H1 (cell line): ENCODE results near the gene CEP83. TPM values are rescaled to one million over a fixed set of nuclear protein-coding genes. Genes with fewer than 3 reads are reported as not detected.

Source experiments
- CTCF ChIA-PET: fragments of 300-600 bp; sonication (Branson Sonifier 250); formaldehyde crosslinking; loops from one replicate; lab custom pipeline; 2021; ENCODE audit not compliant: partially characterized antibody; lab: Charles Lee
- POLR2A ChIA-PET: fragments of 300-600 bp; sonication (Branson Sonifier 250); formaldehyde crosslinking; loops from one replicate; lab custom pipeline; 2021; ENCODE audit warnings: inconsistent platforms; ENCODE audit not compliant: partially characterized antibody; lab: Charles Lee
- DNase-seq, 2 experiments: peaks; one replicate each; pipeline versions ENCODE4 v3.0.0 to v3.0.0-alpha.2; 2010 to 2022; ENCODE audit warnings: low spot score in 2 of 2, low read depth in 1 of 2, mixed read lengths in 1 of 2
- FAIRE-seq: peaks from 2 replicates; lab custom pipeline; 2011; peaks lifted over from hg19 to GRCh38; lab: Jason Lieb, UNC
- H2AFZ ChIP-seq: 2 replicates; pipeline ENCODE4 v1.8.1; 2012; ENCODE audit warnings: low read length, inconsistent platforms
- H2AK5ac ChIP-seq: 2 replicates; pipeline ENCODE4 v1.6.1; 2013; ENCODE audit warnings: low read depth, low read length
- H2BK120ac ChIP-seq: replicated peaks from 2 replicates; pipeline ENCODE3; 2013; ENCODE audit warnings: low read depth, low read length, inconsistent platforms
- H2BK12ac ChIP-seq: 2 replicates; pipeline ENCODE4 v1.6.1; 2013; ENCODE audit warnings: low read depth, low read length
- H2BK15ac ChIP-seq: 2 replicates; pipeline ENCODE4 v1.6.1; 2013; ENCODE audit warnings: low read length
- H2BK20ac ChIP-seq: 2 replicates; pipeline ENCODE4 v1.6.1; 2013; ENCODE audit warnings: low read length
- H2BK5ac ChIP-seq: 2 replicates; pipeline ENCODE4 v1.6.1; 2013; ENCODE audit warnings: low read depth, low read length
- H3K14ac ChIP-seq: 2 replicates; pipeline ENCODE4 v1.6.1; 2013; ENCODE audit warnings: inconsistent platforms; ENCODE audit not compliant: insufficient read length
- H3K18ac ChIP-seq: 2 replicates; pipeline ENCODE4 v1.6.1; 2013; ENCODE audit warnings: low read length; ENCODE audit errors: extremely low read depth
- H3K23ac ChIP-seq: 2 replicates; pipeline ENCODE4 v1.6.1; 2013; ENCODE audit warnings: inconsistent platforms; ENCODE audit not compliant: insufficient read length
- H3K23me2 ChIP-seq: 2 replicates; pipeline ENCODE4 v1.6.1; 2013; ENCODE audit warnings: low read depth, low read length
- H3K27ac ChIP-seq: 2 replicates; pipeline ENCODE4 v1.6.1; 2011; ENCODE audit warnings: low read depth, low read length, inconsistent platforms
- H3K27me3 ChIP-seq, 4 experiments: replicated peaks in 1 of 4; 1 replicate in 1 of 4; 2 replicates in 3 of 4; pipeline versions ENCODE4 v1.6.1 to v1.8.1; 2011 to 2013; ENCODE audit warnings: low read length in 3 of 4, mild to moderate bottlenecking in 3 of 4, inconsistent platforms in 2 of 4, mixed read lengths in 2 of 4, moderate library complexity in 1 of 4; ENCODE audit not compliant: control insufficient read depth in 3 of 4, insufficient read depth in 3 of 4; ENCODE audit errors: extremely low read depth in 1 of 4
- H3K36me3 ChIP-seq, 4 experiments: 2 replicates each; pipeline versions ENCODE4 v1.6.1 to v1.8.1; 2011 to 2013; ENCODE audit warnings: mild to moderate bottlenecking in 4 of 4, low read length in 3 of 4, moderate library complexity in 2 of 4, control low read depth in 1 of 4, inconsistent platforms in 1 of 4; ENCODE audit not compliant: insufficient read depth in 4 of 4, control insufficient read depth in 2 of 4
- H3K4ac ChIP-seq: replicated peaks from 2 replicates; pipeline ENCODE3; 2013; ENCODE audit warnings: low read length, low read depth, mixed read lengths, inconsistent platforms; ENCODE audit not compliant: insufficient read length
- H3K4me1 ChIP-seq, 4 experiments: replicated peaks in 1 of 4; 1 replicate in 1 of 4; 2 replicates in 3 of 4; pipeline versions ENCODE4 v1.6.1 to v1.8.1; 2011 to 2013; ENCODE audit warnings: low read length in 3 of 4, inconsistent platforms in 2 of 4, mixed read lengths in 1 of 4; ENCODE audit not compliant: insufficient read depth in 4 of 4, control insufficient read depth in 3 of 4
- H3K4me2 ChIP-seq, 2 experiments: 2 replicates each; pipeline versions ENCODE4 v1.6.1 to v1.8.1; 2011 to 2013; ENCODE audit warnings: low read depth in 2 of 2, low read length in 2 of 2, control low read depth in 1 of 2, inconsistent platforms in 1 of 2, mild to moderate bottlenecking in 1 of 2; ENCODE audit not compliant: insufficient read depth in 1 of 2
- H3K4me3 ChIP-seq, 4 experiments: fragments of 200-600, 300-600 bp in 1 of 4; sonication (generic), shearing (Covaris generic), sonication (Bioruptor Twin) in 1 of 4; 2 replicates each; pipeline versions ENCODE4 v1.5.1 to v1.8.1; 2011 to 2016; ENCODE audit warnings: low read length in 4 of 4, low read depth in 3 of 4, control low read depth in 2 of 4, inconsistent platforms in 2 of 4, mild to moderate bottlenecking in 2 of 4, mixed read lengths in 1 of 4, moderate library complexity in 1 of 4; ENCODE audit not compliant: insufficient read depth in 2 of 4; ENCODE audit errors: extremely low read depth in 1 of 4
- H3K56ac ChIP-seq: replicated peaks from 2 replicates; pipeline ENCODE3; 2013; ENCODE audit warnings: low read depth, mild to moderate bottlenecking, mixed read lengths, low read length, inconsistent platforms; ENCODE audit not compliant: insufficient read length
- H3K79me1 ChIP-seq: 2 replicates; pipeline ENCODE4 v1.6.1; 2013; ENCODE audit warnings: low read depth, low read length, control low read depth
- H3K79me2 ChIP-seq, 2 experiments: 2 replicates each; pipeline versions ENCODE4 v1.6.1 to v1.8.1; 2012 to 2013; ENCODE audit warnings: low read length in 2 of 2, mild to moderate bottlenecking in 2 of 2, inconsistent platforms in 1 of 2; ENCODE audit not compliant: insufficient read depth in 2 of 2, control insufficient read depth in 1 of 2
- H3K9ac ChIP-seq, 4 experiments: replicated peaks in 1 of 4; 1 replicate in 1 of 4; 2 replicates in 3 of 4; pipeline versions ENCODE4 v1.6.1 to v1.8.1; 2011 to 2013; ENCODE audit warnings: low read depth in 3 of 4, low read length in 3 of 4, control low read depth in 2 of 4, mild to moderate bottlenecking in 2 of 4, moderate library complexity in 2 of 4, inconsistent platforms in 1 of 4; ENCODE audit errors: extremely low read depth in 1 of 4
- H3K9me3 ChIP-seq, 2 experiments: 2 replicates each; pipeline versions ENCODE4 v1.6.1 to v1.8.1; 2012 to 2013; ENCODE audit warnings: mild to moderate bottlenecking in 2 of 2, moderate library complexity in 2 of 2, control low read depth in 1 of 2, inconsistent platforms in 1 of 2, low read depth in 1 of 2, low read length in 1 of 2, mixed read lengths in 1 of 2; ENCODE audit not compliant: insufficient read depth in 2 of 2
- H4K20me1 ChIP-seq, 2 experiments: replicated peaks in 1 of 2; 2 replicates each; pipeline versions ENCODE3 to v1.8.1; 2011 to 2013; ENCODE audit warnings: inconsistent platforms in 2 of 2, low read length in 2 of 2, mild to moderate bottlenecking in 1 of 2; ENCODE audit not compliant: insufficient read depth in 2 of 2, control insufficient read depth in 1 of 2
- H4K5ac ChIP-seq: 2 replicates; pipeline ENCODE4 v1.6.1; 2013; ENCODE audit warnings: low read length, low read depth, mixed read lengths, inconsistent platforms; ENCODE audit not compliant: insufficient read length
- H4K8ac ChIP-seq: 2 replicates; pipeline ENCODE4 v1.8.0; 2013; ENCODE audit warnings: mild to moderate bottlenecking, moderate library complexity, low read length, inconsistent platforms; ENCODE audit not compliant: insufficient read depth; ENCODE audit errors: extremely low read depth
- H4K91ac ChIP-seq: replicated peaks from 2 replicates; pipeline ENCODE3; 2013; ENCODE audit warnings: low read length, mixed read lengths, inconsistent platforms; ENCODE audit not compliant: insufficient read length
- BRCA1 ChIP-seq: IDR thresholded peaks from 2 replicates; pipeline ENCODE4 v1.6.1; 2012; ENCODE audit warnings: low read depth, low read length, improper control_type of control experiment
- CEBPB ChIP-seq: IDR thresholded peaks from 2 replicates; pipeline ENCODE4 v1.6.1; 2012; ENCODE audit warnings: low read depth, low read length
- JUN ChIP-seq: IDR thresholded peaks from 2 replicates; pipeline ENCODE4 v1.6.1; 2011; ENCODE audit warnings: low read depth, mild to moderate bottlenecking, improper control_type of control experiment, low read length
- RFX5 ChIP-seq: IDR thresholded peaks from 2 replicates; pipeline ENCODE4 v1.6.1; 2011; ENCODE audit warnings: low read depth, low read length, improper control_type of control experiment, borderline replicate concordance
- TEAD4 ChIP-seq: IDR thresholded peaks from 2 replicates; pipeline ENCODE4 v1.6.1; 2012; ENCODE audit warnings: low read depth, low read length, inconsistent platforms, mixed read lengths
- WGBS, 2 experiments: shearing (Covaris generic) in 1 of 2; methylation state at CpG; one replicate each; pipeline versions ENCODE4 v1.1.6 to v1.1.7; 2013 to 2015; ENCODE audit warnings: low lambda C conversion rate in 2 of 2, mixed read lengths in 2 of 2, inconsistent platforms in 1 of 2, low coverage in 1 of 2, missing lambda C conversion rate in 1 of 2; ENCODE audit not compliant: insufficient replicate concordance in 2 of 2, insufficient coverage in 1 of 2, insufficient read length in 1 of 2; ENCODE audit errors: extremely low coverage in 1 of 2, missing lambda C conversion rate in 1 of 2; 5-methylcytosine and 5-hydroxymethylcytosine counted together
- polyA plus RNA-seq, 7 experiments: library from polyadenylated mRNA; depleted of rRNA in 3 of 7; stranded (reverse) in 5 of 7; unstranded in 2 of 7; fragments of >200 nt in 5 of 7; fragments of 200-250 nt in 2 of 7; gene quantifications; 1 replicate in 5 of 7; 2 replicates in 1 of 7; 4 replicates in 1 of 7; pipeline versions ENCODE4 v1.2.1 to v1.2.3, GENCODE V29; 2011 to 2013; ENCODE audit warnings: missing spikeins in 2 of 7, mixed read lengths in 2 of 7
- total RNA-seq: library from RNA; stranded (reverse); fragmentation: NEBNext Ultra II Directional; extraction: Animal tissue kit (Norgen Biotek cat#: 25700); gene quantifications from 2 replicates; pipeline ENCODE4 v1.2.1, GENCODE V29; 2021

CEP83 gene
- total and polyA plus RNA-seq, 2 of the 8 experiments (the other 6 are each of a cell fraction or from before 2014, with no cell fraction given), result 6.0 to 25.8 TPM

- Histone ChIP-seq H3K27ac (no peak overlapping the region), H2BK12ac (no peak overlapping the region), H2AFZ (no peak overlapping the region), H3K56ac (no peak overlapping the region), H4K5ac (no peak overlapping the region), H3K79me1 (no peaks in the 10 kb centered on the region), H3K4me1 (peaks cover 5 to 13% (median 12%) of the 10 kb centered on the region in 4 experiments; a peak in 5 of 7 replicates), H3K23me2 (0 out of 2 replicates have a peak, but pooled peaks cover 2% of the 10 kb centered on the region), H3K4ac (no peak overlapping the region), H2BK120ac (no peak overlapping the region), H3K36me3 (peaks cover 2 to 11% (median 9%) of the 10 kb centered on the region in 4 experiments; a peak in 3 of 8 replicates), H3K4me3 (no peak overlapping the region), H3K18ac (no peak overlapping the region), H2BK15ac (no peak overlapping the region), H4K20me1 (no peaks in the 10 kb centered on the region), H3K9me3 (no peaks in the 10 kb centered on the region), H3K79me2 (no peaks in the 10 kb centered on the region), H3K14ac (no peak overlapping the region), H4K91ac (no peak overlapping the region), H3K27me3 (no peaks in the 10 kb centered on the region), H3K4me2 (no peak overlapping the region), H3K23ac (no peak overlapping the region), H2AK5ac (no peak overlapping the region), H3K9ac (no peak overlapping the region), H4K8ac (no peak overlapping the region), H2BK5ac (no peak overlapping the region), H2BK20ac (no peak overlapping the region)
- WGBS, 2 experiments, result 91% methylated on average over 5 of the region's 5 CpGs; no CpG with 5 or more reads in 1 of the 2 experiments
- ChIA-PET POLR2A (no interaction called here), CTCF (interaction anchor here (0.6 kb wide), 1 partner anchor 216 kb away, joined by 3 read pairs; no protein-coding TSS in a partner anchor)
- FAIRE-seq (no peak), DNase-seq (no peak)
- TF ChIP-seq RFX5, result no peak
- no peak for TF ChIP-seq JUN
- TF ChIP-seq BRCA1, result no peak
- no peak for TF ChIP-seq TEAD4
- TF ChIP-seq CEBPB, result no peak
Observed at GRCh38 chr12:94309373-94309772, 150.3 kb downstream of the CEP83 start.
